GM21619 (cell line): ENCODE measurements around the gene CHST7.
"Not testable (repeated sequence)": the region's sequence is repeated elsewhere in the genome, so short reads cannot be mapped to it uniquely, and the experiment has no call there.

Experiments used
- ATAC-seq: cut with Tn5 transposase; IDR thresholded peaks from one replicate; pipeline ENCODE4 v1.9.1; 2021; ENCODE audit not compliant: unreplicated experiment

The CHST7 gene

GRCh38 chrX:46573331-46573891 lies at the start of gene CHST7:
Gene CHST7 (plus strand): TSS chrX:46573765. CDS start chrX:46573932, 167 bp downstream.
- ATAC-seq = peak; percentile 39

GRCh38 chrX:46528640-46529039 lies 44.9 kb upstream of the CHST7 start:
- ATAC-seq = not testable (repeated sequence)

GRCh38 chrX:46529740-46530403 lies 43.7 kb upstream of the CHST7 start:
- ATAC-seq = not testable (repeated sequence)

GRCh38 chrX:46530404-46530908 lies 43.1 kb upstream of the CHST7 start:
- not testable (repeated sequence) for ATAC-seq

GRCh38 chrX:46531442-46531841 lies 42.1 kb upstream of the CHST7 start:
- ATAC-seq = no peak

GRCh38 chrX:46543441-46543840 lies 30.1 kb upstream of the CHST7 start:
- no peak for ATAC-seq

GRCh38 chrX:46544527-46544926 lies 29.0 kb upstream of the CHST7 start:
- ATAC-seq = not testable (repeated sequence)

GRCh38 chrX:46545111-46546005 lies 28.2 kb upstream of the CHST7 start, which contains the start of gene ZNF674:
Gene ZNF674 (minus strand): TSS chrX:46545421. CDS start chrX:46542087, 3,334 bp downstream.
- peak; percentile 84 for ATAC-seq

- no peak for ATAC-seq
These were observed 25.7 kb upstream of the CHST7 start for GRCh38 chrX:46547857-46548256.

- ATAC-seq = no peak
These were observed 23.7 kb upstream of the CHST7 start for GRCh38 chrX:46549914-46550313.

- no peak for ATAC-seq
These were observed 22.0 kb upstream of the CHST7 start for GRCh38 chrX:46551494-46552128.

- ATAC-seq = no peak
These were observed 19.6 kb upstream of the CHST7 start for GRCh38 chrX:46553935-46554334.

- no peak for ATAC-seq
These were observed 18.6 kb upstream of the CHST7 start for GRCh38 chrX:46554942-46555341.

GRCh38 chrX:46559062-46559461 lies 14.5 kb upstream of the CHST7 start:
- no peak for ATAC-seq

- peak; percentile 96 for ATAC-seq
These were observed 11.5 kb upstream of the CHST7 start for GRCh38 chrX:46561824-46562657.

- ATAC-seq = no peak
These were observed 6.2 kb upstream of the CHST7 start for GRCh38 chrX:46567388-46567787.

- ATAC-seq = no peak
These were observed 3.9 kb upstream of the CHST7 start for GRCh38 chrX:46569621-46570020.

- no peak for ATAC-seq
These were observed 1.9 kb upstream of the CHST7 start for GRCh38 chrX:46571423-46572339.

GRCh38 chrX:46572340-46572936 lies 1.1 kb upstream of the CHST7 start:
- peak; percentile 39 for ATAC-seq
